Fibroblast of villous mesenchyme (primary cell): ENCODE data around the gene LBX2. TPM values are rescaled to one million over a fixed set of nuclear protein-coding genes. Genes with fewer than 3 reads are reported as not detected.
A peak's percentile ranks its signal among the peaks of the same experiment; 100 is the strongest.
"Not testable (repeated sequence)": the region's sequence is repeated elsewhere in the genome, so short reads cannot be mapped to it uniquely, and the experiment has no call there.

Experiments used
- DNase-seq: peaks from one replicate; pipeline ENCODE4 v3.0.0-alpha.2; 2010; ENCODE audit warnings: low read depth
- H3K4me3 ChIP-seq: 2 replicates; pipeline ENCODE4 v1.5.1; 2011; ENCODE audit warnings: low read depth, mild to moderate bottlenecking, low read length
- total RNA-seq: library from RNA; depleted of rRNA; stranded (reverse); fragments of >200 nt; gene quantifications from 2 replicates; pipeline ENCODE4 v1.2.3, GENCODE V29; 2012
- TF ChIP-seq, protein P1 (sequence below): IDR thresholded peaks from 2 replicates; pipeline ENCODE4 v1.5.1; 2012; ENCODE audit warnings: low read depth, mild to moderate bottlenecking, low read length; ENCODE audit not compliant: insufficient read depth

LBX2 gene
- total RNA-seq, 1 donor, result 1.3 TPM

DNA sequence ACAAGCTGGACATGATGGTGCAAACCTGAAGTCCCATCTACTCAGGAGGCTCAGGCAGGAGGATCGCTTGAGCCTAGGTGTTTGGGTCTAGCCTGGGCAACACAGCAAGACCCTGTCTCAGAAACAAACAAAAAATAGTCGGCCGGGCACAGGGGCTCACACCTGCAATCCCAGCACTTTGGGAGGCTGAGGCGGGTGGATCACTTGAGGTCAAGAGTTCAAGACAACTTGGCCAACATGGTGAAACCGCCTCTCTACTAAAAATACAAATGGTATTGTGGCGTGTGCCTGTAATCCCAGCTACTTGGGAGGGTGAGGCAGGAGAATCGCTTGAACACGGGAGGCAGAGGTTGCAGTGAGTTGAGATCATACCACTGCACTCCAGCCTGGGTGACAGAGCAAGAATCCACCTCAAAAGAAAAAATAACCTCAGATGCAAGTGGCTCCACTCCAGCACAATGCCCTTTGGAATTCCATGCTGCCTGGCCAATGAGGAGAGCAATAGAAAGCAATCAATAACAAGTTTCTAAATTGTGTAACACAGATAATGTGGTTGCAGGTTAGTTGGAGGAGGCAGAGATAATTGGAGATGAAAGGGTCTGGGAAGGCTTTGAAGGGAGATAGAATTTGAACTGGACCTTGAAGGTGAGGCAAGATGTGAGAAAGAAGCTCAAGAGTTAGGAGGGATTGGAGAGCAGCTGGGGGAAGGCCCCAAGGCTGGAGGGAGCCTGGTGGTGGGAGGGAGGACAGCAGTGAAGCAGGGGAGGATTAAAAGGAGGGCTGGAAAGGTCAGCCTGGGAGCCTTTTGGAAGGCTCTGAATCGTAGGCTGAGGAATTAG is 10.5 kb downstream of the LBX2 start:
- H3K4me3 ChIP-seq, result no peak overlapping the region
- TF ChIP-seq, protein P1, sequence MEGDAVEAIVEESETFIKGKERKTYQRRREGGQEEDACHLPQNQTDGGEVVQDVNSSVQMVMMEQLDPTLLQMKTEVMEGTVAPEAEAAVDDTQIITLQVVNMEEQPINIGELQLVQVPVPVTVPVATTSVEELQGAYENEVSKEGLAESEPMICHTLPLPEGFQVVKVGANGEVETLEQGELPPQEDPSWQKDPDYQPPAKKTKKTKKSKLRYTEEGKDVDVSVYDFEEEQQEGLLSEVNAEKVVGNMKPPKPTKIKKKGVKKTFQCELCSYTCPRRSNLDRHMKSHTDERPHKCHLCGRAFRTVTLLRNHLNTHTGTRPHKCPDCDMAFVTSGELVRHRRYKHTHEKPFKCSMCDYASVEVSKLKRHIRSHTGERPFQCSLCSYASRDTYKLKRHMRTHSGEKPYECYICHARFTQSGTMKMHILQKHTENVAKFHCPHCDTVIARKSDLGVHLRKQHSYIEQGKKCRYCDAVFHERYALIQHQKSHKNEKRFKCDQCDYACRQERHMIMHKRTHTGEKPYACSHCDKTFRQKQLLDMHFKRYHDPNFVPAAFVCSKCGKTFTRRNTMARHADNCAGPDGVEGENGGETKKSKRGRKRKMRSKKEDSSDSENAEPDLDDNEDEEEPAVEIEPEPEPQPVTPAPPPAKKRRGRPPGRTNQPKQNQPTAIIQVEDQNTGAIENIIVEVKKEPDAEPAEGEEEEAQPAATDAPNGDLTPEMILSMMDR, result no peak
- no peak for DNase-seq

DNA sequence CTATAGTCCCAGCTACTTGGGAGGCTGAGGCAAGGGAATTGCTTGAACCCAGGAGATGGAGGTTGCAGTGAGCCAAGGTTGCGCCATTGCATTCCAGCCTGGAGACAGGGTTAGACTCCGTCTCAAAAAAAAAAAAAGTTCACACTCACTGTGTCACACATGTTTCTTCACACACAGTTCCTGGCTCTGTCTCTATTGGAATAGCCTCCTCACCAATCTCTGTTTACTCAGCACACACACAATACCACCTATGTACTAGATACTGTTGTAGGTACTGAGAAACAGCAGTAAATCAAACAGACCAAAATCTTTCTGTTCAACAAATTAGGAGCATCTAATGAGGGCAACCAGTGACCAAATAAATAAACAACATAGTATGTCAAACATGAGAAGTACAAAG is 13.3 kb downstream of the LBX2 start:
- no peak overlapping the region for H3K4me3 ChIP-seq
- TF ChIP-seq, protein P1, result no peak
- DNase-seq, result no peak

DNA sequence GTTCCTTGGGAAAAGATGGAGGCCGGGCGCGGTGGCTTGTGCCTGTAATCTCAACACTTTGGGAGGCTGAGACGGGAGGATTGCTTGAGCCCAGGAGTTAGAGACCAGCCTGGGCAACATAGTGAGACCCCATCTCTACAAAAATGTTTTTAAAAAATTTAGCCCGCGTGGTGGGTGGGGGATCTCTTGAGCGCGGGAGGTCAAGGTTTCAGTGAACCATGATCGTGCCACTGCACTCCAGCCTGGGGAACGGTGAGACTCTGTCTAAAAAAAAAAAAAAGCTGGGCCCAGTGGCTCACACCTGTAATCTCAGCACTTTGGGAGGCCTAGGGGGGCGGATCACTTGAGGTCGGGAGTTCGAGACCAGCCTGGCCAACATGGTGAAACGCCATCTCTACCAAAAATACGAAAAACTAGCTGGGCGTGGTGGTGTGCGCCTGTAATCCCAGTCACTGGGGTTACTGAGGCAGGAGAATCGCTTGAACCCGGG is 15.7 kb downstream of the LBX2 start:
- not testable (repeated sequence) for DNase-seq

DNA sequence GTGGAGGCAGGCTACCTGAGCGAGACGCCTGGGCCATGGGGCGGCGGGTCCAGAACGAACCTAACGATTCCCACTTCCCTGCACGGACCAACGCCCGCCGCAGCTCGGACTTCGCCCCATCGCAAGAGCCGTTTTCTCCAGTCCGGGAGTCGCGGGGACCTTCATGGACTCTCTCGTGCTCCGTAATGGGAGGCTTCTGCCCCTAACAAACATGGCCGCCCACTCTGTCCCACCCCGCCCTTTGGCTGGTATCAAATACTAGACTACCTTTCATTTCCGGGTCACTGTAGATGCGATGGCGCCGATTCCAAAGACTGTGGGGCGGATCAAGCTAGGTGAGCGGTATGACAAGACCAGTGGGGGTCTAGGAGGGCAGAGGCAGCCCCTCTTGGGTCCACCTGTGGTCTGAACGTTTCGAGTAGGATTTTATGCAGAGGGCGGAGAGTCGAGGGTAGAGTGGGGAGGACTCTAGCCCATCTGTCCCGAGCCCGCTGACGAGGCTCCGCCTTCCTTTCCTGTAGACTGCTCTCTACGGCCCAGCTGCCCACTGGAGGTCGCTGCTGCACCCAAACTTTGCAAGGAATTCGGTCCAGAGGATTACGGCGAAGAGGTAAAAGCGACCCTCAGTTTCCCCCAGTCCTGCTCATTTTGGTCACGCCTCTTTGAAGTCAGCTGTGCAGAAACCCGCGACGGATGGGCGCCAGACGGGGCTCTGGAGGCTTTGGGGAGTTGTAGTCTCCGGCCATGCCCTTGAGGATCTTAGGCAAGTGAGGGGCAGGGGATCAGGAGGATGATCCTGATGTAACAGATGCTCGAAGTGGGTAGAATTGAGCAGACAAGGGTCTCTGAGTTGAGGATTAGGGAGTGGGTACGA is 16.4 kb downstream of the LBX2 start, which contains the start of the genes CCDC142 and TTC31:
Gene CCDC142, minus strand, starts transcription at position 198 of the 874 bp plus-strand sequence. Its CDS starts 161 bp downstream, at position 37.
Gene TTC31, plus strand, starts transcription at position 281 of the 874 bp plus-strand sequence. Its CDS starts 15 bp downstream, at position 296.
- DNase-seq, result peak; percentile 96
- TF ChIP-seq, protein P1, result peak; percentile 92
- H3K4me3 ChIP-seq, result peak within 1 kb of the TSS; percentile 99

More for the DNA sequence above, 15.7 kb downstream of the LBX2 start:
- H3K4me3 ChIP-seq, result peak overlapping the region; percentile 99

DNA sequence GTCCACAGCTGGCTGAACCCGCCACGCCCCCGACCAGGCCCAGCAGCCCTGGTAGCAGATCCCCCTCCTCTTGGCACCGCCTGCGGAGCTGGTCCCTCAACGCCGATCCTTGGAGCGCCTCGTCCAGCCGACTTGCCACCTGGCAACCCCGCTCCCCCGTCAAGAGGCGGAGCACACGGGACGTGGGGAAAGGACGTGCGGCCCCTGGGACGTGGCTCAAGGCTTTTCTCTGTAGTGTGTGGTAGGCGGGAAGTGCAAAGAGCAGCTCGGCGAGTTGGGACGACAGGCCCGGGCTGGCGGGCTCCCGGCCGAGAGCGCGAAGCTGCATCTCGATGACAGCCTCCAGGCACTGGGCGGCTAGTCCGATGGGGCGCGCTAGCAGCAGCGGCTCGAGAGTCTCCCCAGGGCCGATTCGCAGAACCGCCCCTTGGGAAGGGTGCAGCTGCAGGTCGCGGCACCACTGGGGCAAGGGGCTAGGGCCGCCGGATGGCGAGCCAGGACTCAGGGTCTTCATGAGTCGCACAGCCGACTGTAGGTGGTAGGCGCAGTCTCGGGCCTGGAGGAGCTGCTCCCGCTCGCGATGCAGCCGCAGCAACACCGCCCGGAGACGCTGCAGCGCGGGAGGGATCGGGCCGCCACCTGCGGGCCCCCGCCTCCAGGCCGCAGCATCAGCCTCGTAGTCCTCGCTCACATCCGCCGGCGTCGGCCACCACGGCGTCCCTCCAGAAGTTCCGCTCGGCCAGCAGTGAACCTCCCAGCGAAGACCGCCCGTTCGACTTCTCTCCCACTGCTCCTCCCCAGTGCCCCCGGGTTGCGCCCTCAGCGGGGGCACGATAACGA is 17.2 kb downstream of the LBX2 start:
- H3K4me3 ChIP-seq, result peak overlapping the region; percentile 99
- TF ChIP-seq, protein P1, result no peak
- DNase-seq, result peak; percentile 33

DNA sequence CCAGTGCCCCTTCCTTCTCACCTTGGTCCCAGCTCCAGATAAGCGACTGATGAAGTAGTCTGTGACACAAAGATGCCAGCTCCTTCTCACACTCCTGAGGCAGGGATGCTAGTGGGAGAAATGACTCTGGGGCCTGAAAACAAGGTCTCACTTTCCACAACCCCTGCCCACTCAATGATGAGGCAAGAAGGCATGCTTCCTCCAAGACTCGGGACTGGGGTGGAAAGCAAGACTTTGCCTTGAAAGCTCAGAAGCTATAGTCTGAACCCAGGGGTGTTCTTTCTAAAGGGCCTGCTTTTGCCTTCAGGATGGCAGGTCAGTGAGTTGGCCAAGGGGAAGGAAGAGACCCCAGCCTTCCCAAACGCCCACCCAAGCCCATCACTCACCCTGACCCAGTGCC is 18.0 kb downstream of the LBX2 start:
- no peak for DNase-seq
- TF ChIP-seq, protein P1, result no peak

More for the DNA sequence above, 18.0 kb downstream of the LBX2 start:
- peak overlapping the region; percentile 99 for H3K4me3 ChIP-seq
